HepG2 (cell line): Measurements from ENCODE around the gene WFDC6. TPM values are rescaled to one million over a fixed set of nuclear protein-coding genes. Genes with fewer than 3 reads are reported as not detected.
A peak's percentile ranks its signal among the peaks of the same experiment; 100 is the strongest.

Experiments
- ATAC-seq: fragments of 200-7000 bp; cut with Tn5 transposase; 3 replicates; pipeline ENCODE4 v1.9.1; 2020; ENCODE audit warnings: mild to moderate bottlenecking, moderate library complexity
- BruUV-seq: library from RNA; stranded (reverse); fragments of 400-500 nt; replicated peaks from 2 replicates; lab custom pipeline; 2021; lab: Mats Ljungman, UMichigan
- CTCF ChIA-PET: fragments of 300-600 bp; formaldehyde crosslinking; extraction: SDS; loops from one replicate; lab custom pipeline; 2021; ENCODE audit warnings: low total read pairs, inconsistent platforms, low intra/inter-chr PET ratio; lab: Yijun Ruan, JAX
- POLR2A ChIA-PET: fragments of 350-600 bp; sonication (Branson Sonifier 250); formaldehyde crosslinking; loops from one replicate; lab custom pipeline; 2020; ENCODE audit warnings: antibody characterized with exemption, inconsistent platforms; lab: Yijun Ruan, JAX
- DNase-seq: peaks from one replicate; pipeline ENCODE4 v3.0.0-alpha.2; 2015; ENCODE audit warnings: low spot score
- FAIRE-seq: peaks from 3 replicates; lab custom pipeline; 2011; peaks lifted over from hg19 to GRCh38; lab: Jason Lieb, UNC
- H2AFZ ChIP-seq: one replicate; pipeline ENCODE4 v1.6.1; 2011; ENCODE audit warnings: low read length, inconsistent platforms
- H3K27ac ChIP-seq: fragments of 300-600 bp; 3 replicates; pipeline ENCODE4 v1.8.0; 2011; ENCODE audit warnings: mixed run types, mild to moderate bottlenecking, mixed read lengths, low read length, inconsistent platforms; ENCODE audit not compliant: insufficient read depth; ENCODE audit errors: extremely low read length
- H3K27me3 ChIP-seq, 2 experiments: fragments of 200-600 bp in 1 of 2; 2 replicates in 1 of 2; 3 replicates in 1 of 2; pipeline versions ENCODE4 v1.6.0 to v1.8.0; 2011; ENCODE audit warnings: low read length in 2 of 2, mild to moderate bottlenecking in 2 of 2, moderate library complexity in 2 of 2, inconsistent platforms in 1 of 2; ENCODE audit not compliant: insufficient read depth in 2 of 2, control insufficient read depth in 1 of 2
- H3K36me3 ChIP-seq, 2 experiments: fragments of 200-600 bp in 1 of 2; replicated peaks in 1 of 2; 2 replicates in 1 of 2; 3 replicates in 1 of 2; pipeline versions ENCODE4 v1.5.1 to v1.8.0; 2011; ENCODE audit warnings: low read length in 2 of 2, inconsistent platforms in 1 of 2; ENCODE audit not compliant: insufficient read depth in 2 of 2, control insufficient read depth in 1 of 2
- H3K4me1 ChIP-seq: 2 replicates; pipeline ENCODE4 v1.5.1; 2012; ENCODE audit warnings: low read length, inconsistent platforms; ENCODE audit not compliant: insufficient read depth
- H3K4me2 ChIP-seq: 2 replicates; pipeline ENCODE4 v1.6.0; 2011; ENCODE audit warnings: low read depth, low read length, inconsistent platforms
- H3K4me3 ChIP-seq, 3 experiments: fragments of 200-600 bp in 1 of 3; sonication (generic), shearing (Covaris generic) in 1 of 3; replicated peaks in 1 of 3; 2 replicates each; pipeline ENCODE4 v1.5.1; 2011 to 2016; ENCODE audit warnings: low read length in 3 of 3, inconsistent platforms in 2 of 3, low read depth in 2 of 3, mild to moderate bottlenecking in 2 of 3, control low read depth in 1 of 3, mixed read lengths in 1 of 3; ENCODE audit not compliant: insufficient read depth in 1 of 3
- H3K79me2 ChIP-seq: one replicate; pipeline ENCODE4 v1.6.1; 2011; ENCODE audit warnings: low read length, inconsistent platforms; ENCODE audit not compliant: insufficient read depth
- H3K9ac ChIP-seq: 2 replicates; pipeline ENCODE4 v1.6.0; 2011; ENCODE audit warnings: mild to moderate bottlenecking, low read depth, low read length, inconsistent platforms; ENCODE audit not compliant: insufficient read depth
- H3K9me3 ChIP-seq: 2 replicates; pipeline ENCODE4 v1.5.1; 2012; ENCODE audit warnings: mild to moderate bottlenecking, low read length
- H4K20me1 ChIP-seq: 2 replicates; pipeline ENCODE4 v1.6.0; 2011; ENCODE audit warnings: inconsistent platforms, mild to moderate bottlenecking, low read length, moderate library complexity; ENCODE audit not compliant: insufficient read depth
- FOSL2 ChIP-seq: sonication (generic); formaldehyde crosslinking; IDR thresholded peaks from 2 replicates; pipeline ENCODE4 v1.4.0; 2020; ENCODE audit warnings: missing genetic modification reagents
- HNRNPK ChIP-seq: fragments of 200-400 bp; formaldehyde crosslinking; IDR thresholded peaks from 2 replicates; pipeline ENCODE4 v1.6.1; 2018; ENCODE audit warnings: low read length, low read depth, moderate library complexity, mild to moderate bottlenecking; ENCODE audit not compliant: poor library complexity, severe bottlenecking
- PCBP1 ChIP-seq: fragments of 200-400 bp; formaldehyde crosslinking; IDR thresholded peaks from 2 replicates; pipeline ENCODE4 v1.6.1; 2017; ENCODE audit warnings: mild to moderate bottlenecking, low read depth, low read length, borderline replicate concordance
- PCBP2 ChIP-seq: fragments of 200-400 bp; formaldehyde crosslinking; optimal IDR thresholded peaks from 2 replicates; pipeline ENCODE3; 2018; ENCODE audit warnings: low read length, low read depth; ENCODE audit not compliant: poor library complexity, severe bottlenecking
- PPARG ChIP-seq: conservative IDR thresholded peaks from 2 replicates; pipeline ENCODE4 v1.6.1; 2016; ENCODE audit warnings: missing biosample characterization, missing genetic modification reagents
- RARA ChIP-seq: IDR thresholded peaks from 2 replicates; pipeline ENCODE4 v1.6.1; 2016; ENCODE audit warnings: missing genetic modification reagents, missing compliant biosample characterization
- RXRB ChIP-seq: IDR thresholded peaks from 2 replicates; pipeline ENCODE4 v1.6.1; 2016; ENCODE audit warnings: borderline replicate concordance, missing genetic modification reagents, missing compliant biosample characterization
- ZFP82 ChIP-seq: sonication (generic); formaldehyde crosslinking; IDR thresholded peaks from 2 replicates; pipeline ENCODE4 v1.5.1; 2020; ENCODE audit warnings: mild to moderate bottlenecking, missing genetic modification reagents, borderline replicate concordance
- ZNF776 ChIP-seq: sonication (generic); formaldehyde crosslinking; IDR thresholded peaks from 2 replicates; pipeline ENCODE4 v1.4.0; 2020; ENCODE audit warnings: mild to moderate bottlenecking, missing genetic modification reagents
- WGBS: methylation state at CpG from one replicate; pipeline ENCODE4 v1.1.6; 2017; ENCODE audit warnings: low lambda C conversion rate; 5-methylcytosine and 5-hydroxymethylcytosine counted together
- in situ Hi-C: cut with HindIII; loops from 2 replicates; pipeline ENCODE4 v1.10.0; 2017; ENCODE audit warnings: low pct_unique_long_range_greater_than_20kb; ENCODE audit not compliant: extremely low pct_ligation_motif_present
- intact Hi-C: fragments of 100-400 bp; cut with micrococcal nuclease; formaldehyde crosslinking; loops from one replicate; pipeline ENCODE4 v1.10.0; 2022; ENCODE audit not compliant: unreplicated experiment
- polyA plus RNA-seq, 8 experiments: library from polyadenylated mRNA; depleted of rRNA in 3 of 8; stranded (reverse) in 7 of 8; unstranded in 1 of 8; fragments of >200 nt; fragmentation: Illumina TruSeq in 4 of 8; extraction: Trizol in 4 of 8; gene quantifications; 2 replicates each; pipeline versions ENCODE4 v1.2.1 to v1.2.3, GENCODE V29; 2011 to 2016; ENCODE audit warnings: low read depth in 4 of 8, missing spikeins in 1 of 8, mixed read lengths in 1 of 8; ENCODE audit not compliant: insufficient read depth in 1 of 8
- total RNA-seq, 5 experiments: library from RNA; depleted of rRNA; stranded (reverse); fragments of >200 nt; fragmentation: Illumina TruSeq; extraction: Trizol; gene quantifications; 2 replicates each; pipeline ENCODE4 v1.2.3, GENCODE V29; 2016; ENCODE audit warnings: low read depth in 1 of 5

The WFDC6 gene
- total and polyA plus RNA-seq, 2 of the 13 experiments (the other 11 are each of a cell fraction or from before 2014, with no cell fraction given), result not detected

DNA sequence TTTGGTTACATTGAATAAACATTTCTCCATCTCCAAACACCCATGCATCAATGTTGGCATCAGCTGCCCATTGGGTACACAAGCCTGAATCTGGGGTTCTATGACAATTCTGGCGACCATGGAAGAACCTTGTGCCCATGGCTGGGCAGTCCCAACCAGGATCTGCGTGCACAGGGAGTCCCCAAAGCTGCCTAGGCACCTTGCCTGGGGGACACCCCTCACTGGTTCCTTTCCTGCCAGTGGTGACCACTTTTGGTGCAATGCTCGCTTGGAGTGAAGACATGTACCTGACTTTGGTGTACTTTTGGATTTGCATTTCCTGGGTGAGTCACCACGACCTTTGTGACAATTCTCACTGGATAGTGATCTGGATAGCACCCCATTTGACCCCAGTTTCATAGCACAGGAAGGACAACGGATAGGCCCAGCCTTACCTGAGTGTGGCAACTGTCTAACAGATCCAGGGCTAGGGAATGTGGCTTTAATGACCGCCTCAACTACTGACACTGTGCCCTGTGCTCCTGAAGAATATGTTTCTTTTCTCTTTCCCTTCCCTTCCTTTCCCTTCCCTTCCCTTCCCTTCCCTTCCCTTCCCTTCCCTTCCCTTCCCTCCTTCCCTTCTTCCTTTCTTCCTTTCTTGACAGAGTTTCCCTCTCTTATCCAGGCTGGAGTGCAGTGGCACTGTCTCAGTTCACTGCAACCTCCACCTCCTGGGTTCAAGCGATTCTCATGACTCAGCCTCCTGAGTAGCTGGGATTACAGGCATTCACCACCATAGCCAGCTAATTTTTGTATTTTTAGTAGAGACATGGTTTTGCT, 31.0 kb downstream of the WFDC6 start:
- Histone ChIP-seq H3K4me3 (no peak overlapping the region), H3K27me3 (peaks cover 0 to 15% of the 10 kb centered on the region in 2 experiments; a peak in 2 of 5 replicates), H3K4me1 (peaks cover 6% of the 10 kb centered on the region; the same call in 1 of the 2 replicates), H4K20me1 (no peaks in the 10 kb centered on the region), H3K9ac (no peak overlapping the region), H3K4me2 (no peak overlapping the region), H3K79me2 (no peaks in the 10 kb centered on the region), H3K9me3 (no peaks in the 10 kb centered on the region), H3K27ac (no peak overlapping the region), H2AFZ (no peak overlapping the region), H3K36me3 (no peaks in the 10 kb centered on the region)
- BruUV-seq, result no TSS peak
- CTCF ChIA-PET, result no interaction called here
- WGBS, result 4% methylated on average over 7 of the region's 7 CpGs
- DNase-seq, result peak; percentile 22
- TF ChIP-seq ZNF776 (CRISPR knock-in tag) (no peak), PCBP2 (peak; percentile 83), FOSL2 (CRISPR knock-in tag) (peak; percentile 83), RARA (CRISPR knock-in tag) (peak; percentile 42; the same call in 1 of the 2 replicates), HNRNPK (peak; percentile 98), ZFP82 (CRISPR knock-in tag) (no peak), RXRB (CRISPR knock-in tag) (peak; percentile 31; the same call in 1 of the 2 replicates), PCBP1 (peak; percentile 86; the same call in 1 of the 2 replicates), PPARG (CRISPR knock-in tag) (peak; percentile 66)
- in situ Hi-C loops, result no loop called here
- intact Hi-C loops, result no loop called here
- ATAC-seq, result peak; percentile 43; the same call in 2 of the 3 replicates
- POLR2A ChIA-PET, result no interaction called here
- FAIRE-seq, result no peak
